MM.1S (cell line): ENCODE data around the gene ITFG1.

Experiments used
- DNase-seq: peaks from one replicate; pipeline ENCODE4 v3.0.0-alpha.2; 2015
- H2AFZ ChIP-seq: fragments of 300-600 bp; sonication (generic); 2 replicates; pipeline ENCODE4 v1.6.0; 2016; ENCODE audit warnings: antibody characterized with exemption, low read length
- H3F3A ChIP-seq: fragments of 300-600 bp; sonication (generic); 2 replicates; pipeline ENCODE4 v1.6.1; 2016; ENCODE audit warnings: mild to moderate bottlenecking, antibody characterized with exemption, low read length, moderate library complexity, mixed read lengths; ENCODE audit not compliant: insufficient read depth
- H3K27ac ChIP-seq: fragments of 300-600 bp; sonication (generic); 2 replicates; pipeline ENCODE4 v1.5.1; 2016; ENCODE audit warnings: mild to moderate bottlenecking, low read length
- H3K27me3 ChIP-seq: fragments of 300-600 bp; sonication (generic); replicated peaks from 2 replicates; pipeline ENCODE4 v1.6.0; 2016; ENCODE audit warnings: low read length; ENCODE audit not compliant: insufficient read depth
- H3K36me3 ChIP-seq: fragments of 300-600 bp; sonication (generic); replicated peaks from 2 replicates; pipeline ENCODE4 v1.6.1; 2016; ENCODE audit warnings: mild to moderate bottlenecking, low read length, mixed read lengths; ENCODE audit not compliant: insufficient read depth
- H3K4me1 ChIP-seq: fragments of 300-600 bp; sonication (generic); 2 replicates; pipeline ENCODE4 v1.6.1; 2016; ENCODE audit warnings: low read length, mixed read lengths
- H3K4me2 ChIP-seq: fragments of 300-600 bp; sonication (generic); 2 replicates; pipeline ENCODE4 v1.6.0; 2016; ENCODE audit warnings: low read depth, low read length
- H3K4me3 ChIP-seq: fragments of 300-600 bp; sonication (generic); 2 replicates; pipeline ENCODE4 v1.5.1; 2016; ENCODE audit warnings: low read length, mixed read lengths
- H3K79me2 ChIP-seq: fragments of 300-600 bp; sonication (generic); 2 replicates; pipeline ENCODE4 v1.6.1; 2016; ENCODE audit warnings: mixed run types, low read length, mixed read lengths
- H3K9ac ChIP-seq: fragments of 300-600 bp; sonication (generic); 2 replicates; pipeline ENCODE4 v1.6.1; 2016; ENCODE audit warnings: low read length, mixed read lengths
- H3K9me2 ChIP-seq: fragments of 300-600 bp; sonication (generic); replicated peaks from 2 replicates; pipeline ENCODE4 v1.6.1; 2016; ENCODE audit warnings: mild to moderate bottlenecking, low read length, mixed read lengths; ENCODE audit not compliant: insufficient read depth
- H3K9me3 ChIP-seq: fragments of 300-600 bp; sonication (generic); replicated peaks from 2 replicates; pipeline ENCODE4 v1.6.1; 2016; ENCODE audit warnings: mild to moderate bottlenecking, low read length, mixed read lengths; ENCODE audit not compliant: insufficient read depth
- H4K20me1 ChIP-seq: fragments of 300-600 bp; sonication (generic); 2 replicates; pipeline ENCODE4 v1.6.1; 2016; ENCODE audit warnings: mild to moderate bottlenecking, low read length, moderate library complexity, mixed read lengths; ENCODE audit not compliant: insufficient read depth
- CTCF ChIP-seq: fragments of 300-600 bp; sonication (generic); IDR thresholded peaks from 2 replicates; pipeline ENCODE4 v1.5.1; 2016; ENCODE audit warnings: antibody characterized with exemption, low read length, mixed read lengths
- EZH2 ChIP-seq: fragments of 300-600 bp; sonication (generic); optimal IDR thresholded peaks from 2 replicates; pipeline ENCODE3; 2017; ENCODE audit warnings: low read depth, mild to moderate bottlenecking, antibody characterized with exemption, low read length, mixed read lengths
- EZH2phosphoT487 ChIP-seq: fragments of 300-600 bp; sonication (generic); IDR thresholded peaks from 2 replicates; pipeline ENCODE4 v1.6.1; 2018; ENCODE audit warnings: antibody characterized with exemption, low read length

ITFG1 gene

GRCh38 chr16:47276522-47276921, 184.3 kb downstream of the ITFG1 start:
- Histone ChIP-seq H3K79me2 (no peaks in the 10 kb centered on the region), H3K4me1 (no peaks in the 10 kb centered on the region), H3K36me3 (no peaks in the 10 kb centered on the region), H4K20me1 (no peaks in the 10 kb centered on the region), H3K9me3 (no peaks in the 10 kb centered on the region), H3K27ac (no peak overlapping the region), H3K27me3 (no peaks in the 10 kb centered on the region), H3K4me2 (no peak overlapping the region), H2AFZ (no peak overlapping the region), H3F3A (no peaks in the 10 kb centered on the region), H3K4me3 (no peak overlapping the region), H3K9ac (no peak overlapping the region), H3K9me2 (no peaks in the 10 kb centered on the region)
- TF ChIP-seq EZH2 (no peak), CTCF (no peak), EZH2phosphoT487 (no peak)
- no peak for DNase-seq

DNA sequence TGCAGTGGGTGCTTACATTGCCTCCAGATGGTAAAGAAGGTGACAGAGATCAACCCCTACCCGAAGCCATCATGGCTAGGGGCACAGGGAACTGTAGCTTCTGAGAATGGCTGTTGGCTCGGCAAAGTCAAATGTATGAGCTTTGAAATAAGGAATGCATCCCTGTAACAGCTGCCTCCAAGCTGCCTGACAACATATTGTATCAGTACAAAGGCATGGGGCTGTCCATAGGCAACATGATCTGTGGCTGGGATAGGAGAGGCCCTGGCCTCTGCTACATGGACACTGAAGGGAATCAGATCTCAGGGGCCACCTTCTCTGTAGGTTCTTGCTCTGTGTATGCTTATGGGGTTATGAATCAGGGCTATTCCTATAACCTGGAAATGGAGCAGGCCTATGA, 197.9 kb downstream of the ITFG1 start:
- no peaks in the 10 kb centered on the region for H3K9me2 ChIP-seq
- H3K4me3 ChIP-seq, result no peak overlapping the region
- no peak overlapping the region for H3K27ac ChIP-seq
- no peaks in the 10 kb centered on the region for H3K9me3 ChIP-seq
- H3K9ac ChIP-seq, result no peak overlapping the region
- H3K79me2 ChIP-seq, result no peaks in the 10 kb centered on the region
- no peaks in the 10 kb centered on the region for H3K36me3 ChIP-seq
- no peaks in the 10 kb centered on the region for H3K4me1 ChIP-seq
- H3K27me3 ChIP-seq, result no peaks in the 10 kb centered on the region
- TF ChIP-seq CTCF (no peak), EZH2phosphoT487 (no peak), EZH2 (no peak)
- H4K20me1 ChIP-seq, result no peaks in the 10 kb centered on the region
- H2AFZ ChIP-seq, result no peak overlapping the region
- H3F3A ChIP-seq, result no peaks in the 10 kb centered on the region
- no peak overlapping the region for H3K4me2 ChIP-seq
- no peak for DNase-seq

DNA sequence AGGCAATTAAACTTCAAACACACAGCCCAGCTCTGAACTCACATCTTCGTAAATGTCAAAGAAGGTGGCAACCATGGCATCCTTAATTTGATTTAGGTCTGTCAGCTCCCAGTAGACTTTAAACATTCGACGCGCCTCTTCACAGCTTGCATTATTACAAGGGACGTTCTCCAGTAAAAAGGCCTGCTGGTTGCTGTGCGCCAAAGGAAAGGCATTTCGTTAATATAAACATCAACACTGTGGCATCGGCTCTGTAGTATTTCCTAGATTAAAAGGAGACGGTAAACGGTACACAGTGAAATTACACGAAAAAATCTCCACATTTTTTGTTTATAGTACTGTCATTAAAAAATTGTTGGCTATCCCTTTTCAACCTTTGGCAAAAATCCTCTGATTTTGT, 200.4 kb downstream of the ITFG1 start:
- Histone ChIP-seq H3K4me1 (no peaks in the 10 kb centered on the region), H3K9ac (no peak overlapping the region), H4K20me1 (no peaks in the 10 kb centered on the region), H2AFZ (no peak overlapping the region), H3K27ac (no peak overlapping the region), H3F3A (no peaks in the 10 kb centered on the region), H3K4me3 (no peak overlapping the region), H3K4me2 (no peak overlapping the region), H3K36me3 (no peaks in the 10 kb centered on the region), H3K27me3 (no peaks in the 10 kb centered on the region), H3K79me2 (no peaks in the 10 kb centered on the region), H3K9me2 (no peaks in the 10 kb centered on the region), H3K9me3 (no peaks in the 10 kb centered on the region)
- TF ChIP-seq CTCF (no peak), EZH2 (no peak), EZH2phosphoT487 (no peak)
- no peak for DNase-seq
